ENCODE measurements around the gene CASP2.

Gene CASP2

DNA sequence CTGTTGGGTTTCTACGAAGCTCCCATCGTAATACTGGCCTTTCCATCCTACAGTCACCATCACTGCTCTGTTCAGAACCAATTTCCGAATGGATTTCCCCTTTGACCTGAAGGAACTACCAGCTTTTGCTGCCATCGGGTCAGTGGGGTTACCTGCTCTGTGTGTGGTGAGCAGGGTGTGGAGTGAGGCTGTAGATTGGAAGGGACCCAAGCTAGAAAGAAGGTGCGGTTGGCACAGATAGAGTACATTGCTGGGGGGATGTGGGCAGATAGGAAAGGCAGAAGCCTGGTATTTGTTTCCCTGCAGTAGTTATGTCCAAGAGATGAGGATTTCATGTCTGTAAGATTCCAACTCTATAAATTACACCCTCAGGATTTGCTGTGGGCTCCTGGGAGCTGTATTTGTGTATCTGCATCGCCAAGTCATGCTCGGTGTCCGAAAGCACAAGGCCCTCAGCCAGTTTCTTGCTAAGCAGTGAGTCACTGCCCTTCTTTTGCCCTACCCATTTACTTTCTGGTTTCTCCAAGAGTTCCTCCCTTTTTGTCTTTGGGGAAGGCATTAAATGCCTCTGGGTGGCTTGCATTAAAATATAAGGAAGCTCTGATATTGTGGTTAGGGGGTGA lies 43.1 kb downstream of the CASP2 start:
- no peak for DNase-seq (ENCODE audit: low read depth in 2 of 2)

DNA sequence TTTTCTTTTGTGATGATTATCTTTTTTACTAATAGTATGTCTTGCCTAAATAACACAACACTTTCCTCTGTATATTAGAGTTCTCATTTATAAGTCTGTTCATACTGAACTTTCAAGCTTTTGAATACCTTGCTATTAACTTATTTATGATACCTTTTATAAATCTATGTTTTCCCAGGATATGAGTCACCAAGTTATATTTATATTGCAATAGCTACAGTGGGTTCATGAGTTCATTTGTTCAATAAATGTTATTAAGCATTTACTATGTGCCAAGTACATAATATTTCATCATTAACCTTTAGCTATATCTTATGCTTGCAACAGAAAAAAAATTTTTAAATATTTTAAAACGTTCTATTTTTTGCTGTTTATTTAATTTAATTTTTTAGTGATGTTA lies 46.1 kb downstream of the CASP2 start:
- no peak for DNase-seq (ENCODE audit: low read depth in 2 of 2)

GRCh38 chr7:143337216-143337615 lies 49.1 kb downstream of the CASP2 start:
- no peak for DNase-seq (ENCODE audit: low read depth in 2 of 2)

DNA sequence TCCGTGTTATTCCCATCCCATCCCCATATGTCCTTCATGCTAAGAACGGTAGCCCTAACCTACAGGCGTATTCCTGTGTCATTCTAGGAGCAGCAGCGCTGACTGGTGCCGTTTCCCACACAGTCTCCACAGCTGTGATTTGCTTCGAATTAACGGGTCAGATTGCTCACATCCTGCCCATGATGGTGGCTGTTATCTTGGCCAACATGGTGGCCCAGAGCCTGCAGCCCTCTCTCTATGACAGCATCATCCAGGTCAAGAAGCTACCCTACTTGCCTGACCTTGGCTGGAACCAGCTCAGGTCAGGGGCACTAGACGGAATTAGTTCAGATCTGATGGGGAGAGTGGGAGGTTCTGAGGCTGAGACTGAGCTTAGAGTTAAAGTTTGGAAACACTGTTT lies 53.7 kb downstream of the CASP2 start:
- no peak for DNase-seq (ENCODE audit: low read depth in 2 of 2)

- no peak for DNase-seq (ENCODE audit: low read depth in 2 of 2)
These were observed 55.4 kb downstream of the CASP2 start for GRCh38 chr7:143343596-143343995.

DNA sequence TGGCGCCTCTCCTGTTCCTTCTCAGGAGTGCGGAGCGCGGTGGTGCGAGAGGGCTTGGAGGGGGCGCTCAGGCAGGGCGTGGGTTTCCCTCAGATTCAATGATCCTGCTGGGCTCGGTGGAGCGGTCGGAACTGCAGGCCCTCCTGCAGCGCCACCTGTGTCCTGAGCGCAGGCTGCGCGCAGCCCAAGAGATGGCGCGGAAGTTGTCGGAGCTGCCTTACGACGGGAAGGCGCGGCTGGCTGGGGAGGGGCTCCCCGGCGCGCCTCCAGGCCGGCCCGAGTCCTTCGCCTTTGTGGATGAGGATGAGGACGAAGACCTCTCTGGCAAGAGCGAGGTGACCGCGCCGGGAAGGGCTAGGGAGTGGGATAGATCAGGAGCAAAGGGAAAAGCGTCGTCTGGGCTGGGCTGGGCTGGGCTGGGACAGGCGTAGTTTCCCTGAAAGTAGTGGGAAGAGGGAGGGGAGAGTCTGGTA lies 57.3 kb downstream of the CASP2 start:
- DNase-seq (ENCODE audit: low read depth in 2 of 2) = peak; percentile 18 to 32

DNA sequence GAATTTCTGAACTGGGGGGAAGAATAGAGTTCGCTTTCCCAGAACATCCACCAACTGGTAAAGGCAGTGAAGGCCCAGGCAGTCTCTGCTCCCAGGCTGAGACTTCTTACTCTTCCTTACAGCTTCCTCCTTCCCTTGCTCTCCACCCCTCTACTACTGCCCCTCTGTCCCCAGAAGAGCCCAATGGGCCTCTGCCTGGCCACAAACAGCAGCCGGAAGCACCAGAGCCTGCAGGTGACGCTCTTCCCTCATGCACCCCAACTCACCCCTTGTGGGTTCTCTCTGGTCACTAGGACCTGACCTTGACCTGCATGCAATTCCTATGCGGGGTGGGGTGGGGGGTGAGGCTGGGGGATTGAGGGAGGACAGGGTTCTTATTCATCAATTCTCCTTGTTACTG lies 57.9 kb downstream of the CASP2 start:
- no peak for DNase-seq (ENCODE audit: low read depth in 2 of 2)

- DNase-seq (ENCODE audit: low read depth in 2 of 2) = no peak
These were observed 59.8 kb downstream of the CASP2 start for GRCh38 chr7:143347950-143348349.

GRCh38 chr7:143351060-143351459 lies 62.9 kb downstream of the CASP2 start:
- DNase-seq (ENCODE audit: low read depth in 2 of 2) = no peak

- DNase-seq (ENCODE audit: low read depth in 2 of 2) = no peak
These were observed 63.4 kb downstream of the CASP2 start for GRCh38 chr7:143351574-143351973.

DNA sequence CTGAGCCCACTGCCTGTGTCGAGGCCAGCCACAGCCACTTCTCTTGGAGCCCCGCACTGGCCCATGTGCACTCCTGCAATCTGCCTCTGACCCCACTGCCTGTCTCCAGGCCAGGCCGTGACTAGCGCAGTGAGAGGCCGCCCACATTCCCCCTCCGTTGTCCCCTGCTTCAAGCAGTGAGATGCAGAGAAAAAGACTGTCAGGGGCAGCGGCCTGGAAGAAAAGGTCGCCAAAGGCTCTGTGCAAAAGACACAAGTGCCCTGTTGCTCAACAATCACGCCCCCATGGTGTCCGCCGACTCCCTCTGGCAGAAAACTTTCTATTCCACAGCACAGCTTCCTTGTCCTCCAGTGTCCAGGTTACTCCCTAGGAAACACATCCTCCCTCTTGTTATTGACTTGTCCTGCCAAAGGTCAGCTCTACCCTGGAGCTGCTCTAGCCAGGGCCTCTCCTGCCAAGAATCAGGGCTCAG lies 64.4 kb downstream of the CASP2 start:
- DNase-seq (ENCODE audit: low read depth in 2 of 2) = no peak

DNA sequence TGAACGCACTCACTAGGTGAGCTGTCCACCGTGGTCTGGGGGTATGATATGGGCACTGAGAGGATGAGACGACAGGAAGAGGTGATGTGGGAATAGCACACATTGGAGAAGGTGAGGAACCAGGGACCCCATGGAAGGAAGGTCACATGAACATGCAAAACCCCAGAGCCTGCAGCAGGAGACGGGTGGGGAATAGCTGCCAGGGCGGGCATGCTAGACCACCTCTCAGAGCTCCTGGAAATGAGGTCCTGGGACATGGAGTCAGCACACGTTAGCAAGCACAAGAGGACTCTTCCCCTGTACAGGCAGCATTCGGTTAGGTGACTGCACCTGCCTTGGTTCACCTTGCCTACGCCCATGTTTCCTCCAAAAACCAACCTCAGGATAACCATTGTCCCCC lies 66.2 kb downstream of the CASP2 start:
- no peak for DNase-seq (ENCODE audit: low read depth in 2 of 2)

GRCh38 chr7:143354965-143355364 lies 66.8 kb downstream of the CASP2 start:
- DNase-seq (ENCODE audit: low read depth in 2 of 2) = no peak

DNA sequence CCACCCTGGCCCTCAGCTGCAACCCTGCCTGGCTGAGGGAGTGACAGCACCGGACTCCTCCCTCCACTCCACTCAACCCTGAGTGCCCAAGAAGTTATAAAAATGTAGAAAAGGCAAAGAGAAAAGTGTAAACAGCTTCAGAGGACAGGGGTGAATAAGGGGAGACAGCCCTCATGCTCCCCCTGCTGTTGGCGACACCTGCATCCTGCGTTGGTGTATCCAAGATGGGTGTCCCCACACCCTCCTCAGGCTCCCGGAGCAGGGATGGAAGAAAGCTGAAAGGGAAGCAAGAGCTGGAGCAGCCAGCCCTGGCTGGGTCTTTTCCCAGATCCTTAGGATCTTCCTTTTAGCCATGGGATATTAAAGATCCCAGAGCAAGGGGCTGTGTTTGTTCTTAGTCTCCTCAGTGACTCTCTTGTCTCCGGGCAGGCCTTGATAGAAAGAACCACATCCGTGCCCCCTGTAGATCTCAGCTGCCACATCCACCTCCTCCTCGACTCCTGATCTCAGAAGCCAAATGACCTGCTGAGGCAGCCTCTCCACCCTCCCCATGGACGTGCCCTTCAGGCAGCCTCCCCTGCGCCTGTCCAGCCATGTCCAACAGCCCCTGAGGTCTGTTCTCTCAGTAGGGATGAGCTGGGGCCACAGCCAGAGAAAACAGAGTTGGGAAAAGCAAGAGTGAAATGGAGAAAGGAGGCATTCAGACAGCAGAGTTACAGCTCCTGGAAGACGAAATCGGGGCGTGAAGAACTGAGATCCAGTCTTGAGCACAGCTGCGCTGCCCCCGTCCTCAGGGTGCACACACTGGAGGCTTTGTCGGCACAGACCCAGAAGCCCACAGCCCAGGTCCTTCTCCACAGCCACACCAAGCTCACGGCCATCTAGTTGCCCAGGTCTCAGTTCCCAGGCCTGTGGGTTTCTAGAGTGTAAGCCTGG lies 67.6 kb downstream of the CASP2 start:
- DNase-seq (ENCODE audit: low read depth in 2 of 2) = no peak

DNA sequence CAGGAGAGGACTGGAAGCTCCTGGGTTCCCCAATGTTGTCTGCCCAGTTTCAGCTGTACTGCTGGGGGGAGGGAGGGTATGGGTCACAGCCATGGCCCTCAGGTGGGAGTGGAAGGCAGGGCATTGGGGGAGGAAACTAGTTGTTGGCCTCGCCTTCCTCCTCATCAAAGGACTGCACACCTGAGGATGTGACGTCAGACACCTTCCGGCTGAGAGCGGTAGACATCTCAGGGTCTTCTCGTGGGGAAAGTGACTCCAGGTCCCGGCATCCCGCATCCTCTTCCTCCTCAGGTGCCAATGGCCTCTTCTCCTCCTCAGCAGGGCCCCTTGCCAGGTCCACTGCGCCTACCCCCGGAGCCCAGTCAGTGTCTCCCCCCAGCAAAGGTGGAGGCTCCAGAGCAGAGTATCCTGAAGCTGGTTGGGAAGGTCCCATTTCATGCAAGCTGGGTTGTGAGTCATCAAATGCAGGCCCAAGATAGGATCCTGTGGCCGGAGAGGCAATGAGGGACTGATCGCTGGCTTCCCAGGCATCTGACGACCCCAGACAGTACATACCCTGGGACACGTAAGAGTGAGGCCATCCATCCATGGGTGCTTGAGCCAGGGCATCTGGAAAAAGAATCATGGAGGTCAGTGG lies 68.4 kb downstream of the CASP2 start:
- no peak for DNase-seq (ENCODE audit: low read depth in 2 of 2)

All from stimulated activated CD4-positive, alpha-beta T cell treated with anti-CD3 and anti-CD28 coated beads, Interleukin-1b, Interleukin-23, amount 100 ng/mL, for 1 hour (primary cell).